Stimulated activated CD8-positive, alpha-beta memory T cell treated with anti-CD3 and anti-CD28 coated beads, Interleukin-12 subunit alpha, Interleukin-12 subunit beta, amount 100 ng/mL, for 4 hours (primary cell): ENCODE measurements around the gene COX6B1.
A peak's percentile ranks its signal among the peaks of the same experiment; 100 is the strongest.
"Not testable (repeated sequence)": the region's sequence is repeated elsewhere in the genome, so short reads cannot be mapped to it uniquely, and the experiment has no call there.

Experiments used
- DNase-seq: peaks from one replicate; pipeline ENCODE4 v3.0.0-alpha.2; 2020; ENCODE audit warnings: low read depth

The COX6B1 gene

GRCh38 chr19:35665604-35666003 is 17.5 kb downstream of the COX6B1 start:
- no peak for DNase-seq

GRCh38 chr19:35666251-35666913 is 18.3 kb downstream of the COX6B1 start, which contains the start of gene UPK1A:
TSS of gene UPK1A (plus strand) at chr19:35666517. CDS start at chr19:35666813, 296 bp downstream.
- DNase-seq = no peak

GRCh38 chr19:35669566-35669965 is 21.4 kb downstream of the COX6B1 start:
- no peak for DNase-seq

GRCh38 chr19:35669974-35670373 is 21.9 kb downstream of the COX6B1 start:
- DNase-seq = no peak

- DNase-seq = no peak
These were observed 22.6 kb downstream of the COX6B1 start for GRCh38 chr19:35670686-35671085.

- DNase-seq = no peak
These were observed 23.7 kb downstream of the COX6B1 start for GRCh38 chr19:35671818-35672217.

GRCh38 chr19:35673121-35673804 is 25.1 kb downstream of the COX6B1 start:
- DNase-seq = peak; percentile 7

GRCh38 chr19:35675589-35676140 is 27.5 kb downstream of the COX6B1 start:
- no peak for DNase-seq

- DNase-seq = no peak
These were observed 41.7 kb downstream of the COX6B1 start for GRCh38 chr19:35689836-35690235.

GRCh38 chr19:35691106-35691505 is 43.0 kb downstream of the COX6B1 start:
- not testable (repeated sequence) for DNase-seq

GRCh38 chr19:35692010-35692409 is 43.9 kb downstream of the COX6B1 start:
- no peak for DNase-seq

- DNase-seq = no peak
These were observed 45.3 kb downstream of the COX6B1 start for GRCh38 chr19:35693422-35693821.

- DNase-seq = peak; percentile 70
These were observed 45.9 kb downstream of the COX6B1 start for GRCh38 chr19:35693835-35694599.

- no peak for DNase-seq
These were observed 47.8 kb downstream of the COX6B1 start for GRCh38 chr19:35695895-35696422.

GRCh38 chr19:35696835-35697234 is 48.7 kb downstream of the COX6B1 start:
- DNase-seq = no peak

GRCh38 chr19:35702223-35703012 is 54.3 kb downstream of the COX6B1 start:
- peak; percentile 83 for DNase-seq

GRCh38 chr19:35703343-35703742 is 55.2 kb downstream of the COX6B1 start:
- no peak for DNase-seq

GRCh38 chr19:35704218-35704617 is 56.1 kb downstream of the COX6B1 start, which contains the start of gene ZBTB32:
TSS of gene ZBTB32 (plus strand) at chr19:35704558. CDS start at chr19:35714627, 10,069 bp downstream.
- DNase-seq = no peak
